GM21447 (cell line): ENCODE measurements around the gene FKBP5.
"Not testable (repeated sequence)": the region's sequence is repeated elsewhere in the genome, so short reads cannot be mapped to it uniquely, and the experiment has no call there.

ENCODE experiments used
- ATAC-seq: cut with Tn5 transposase; IDR thresholded peaks from one replicate; pipeline ENCODE4 v1.9.1; 2021; ENCODE audit not compliant: unreplicated experiment

FKBP5 gene

GRCh38 chr6:35624341-35625070 is 64.2 kb downstream of the FKBP5 start:
- ATAC-seq, result no peak

GRCh38 chr6:35622283-35622682 is 66.4 kb downstream of the FKBP5 start:
- ATAC-seq, result no peak

GRCh38 chr6:35620706-35621105 is 68.0 kb downstream of the FKBP5 start:
- ATAC-seq, result no peak

- no peak for ATAC-seq
These were observed 75.0 kb downstream of the FKBP5 start for GRCh38 chr6:35613762-35614161.

- ATAC-seq, result no peak
These were observed 77.5 kb downstream of the FKBP5 start for GRCh38 chr6:35611240-35611639.

- ATAC-seq, result no peak
These were observed 77.9 kb downstream of the FKBP5 start for GRCh38 chr6:35610830-35611229.

GRCh38 chr6:35609588-35609987 is 79.1 kb downstream of the FKBP5 start:
- ATAC-seq, result no peak

- ATAC-seq, result no peak
These were observed 81.0 kb downstream of the FKBP5 start for GRCh38 chr6:35607517-35608233.

GRCh38 chr6:35605600-35605999 is 83.1 kb downstream of the FKBP5 start:
- no peak for ATAC-seq

- ATAC-seq, result no peak
These were observed 85.2 kb downstream of the FKBP5 start for GRCh38 chr6:35603326-35604202.

- ATAC-seq, result no peak
These were observed 86.4 kb downstream of the FKBP5 start for GRCh38 chr6:35602133-35602946.

- no peak for ATAC-seq
These were observed 87.2 kb downstream of the FKBP5 start for GRCh38 chr6:35601331-35602132.

GRCh38 chr6:35600659-35601125 is 88.0 kb downstream of the FKBP5 start:
- no peak for ATAC-seq

- no peak for ATAC-seq
These were observed 88.7 kb downstream of the FKBP5 start for GRCh38 chr6:35599761-35600658.

- not testable (repeated sequence) for ATAC-seq
These were observed 90.1 kb downstream of the FKBP5 start for GRCh38 chr6:35598621-35599020.

GRCh38 chr6:35596448-35597442 is 92.0 kb downstream of the FKBP5 start:
- no peak for ATAC-seq

GRCh38 chr6:35594503-35595186 is 94.1 kb downstream of the FKBP5 start:
- no peak for ATAC-seq
